ENCODE data around the gene TPTE2.
"Not testable (repeated sequence)": the region's sequence is repeated elsewhere in the genome, so short reads cannot be mapped to it uniquely, and the experiment has no call there.

Gene TPTE2
- 0.07 to 0.24 reads per million in 2 donors for total RNA-seq

DNA sequence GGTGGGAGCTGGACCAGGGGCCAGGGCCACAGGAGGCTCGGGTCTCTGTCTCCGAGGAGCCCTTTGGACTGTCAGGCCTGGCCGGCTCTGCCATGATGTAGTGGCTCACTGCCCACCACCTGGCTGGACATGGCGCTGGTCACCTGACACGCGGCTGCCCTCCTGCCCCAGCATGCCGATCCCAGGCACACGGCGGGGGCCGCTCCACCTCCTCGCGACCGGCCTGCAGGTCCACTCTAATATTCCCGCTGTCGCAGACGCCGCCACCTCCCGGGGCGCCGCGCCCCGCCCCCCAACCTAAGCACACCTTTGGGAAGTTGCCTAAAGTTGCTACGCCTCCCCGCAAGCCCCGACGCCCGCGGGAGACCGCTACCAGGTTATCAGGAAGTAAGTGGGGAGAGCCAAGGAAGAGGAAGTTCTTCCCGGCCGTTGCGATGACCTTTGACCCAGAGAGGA is at the start of gene TPTE2:
TSS of gene TPTE2 (minus strand) at position 406 of the 456 bp plus-strand sequence. CDS start 58,298 bp downstream, outside the sequence.
- DNase-seq = not testable (repeated sequence)

DNA sequence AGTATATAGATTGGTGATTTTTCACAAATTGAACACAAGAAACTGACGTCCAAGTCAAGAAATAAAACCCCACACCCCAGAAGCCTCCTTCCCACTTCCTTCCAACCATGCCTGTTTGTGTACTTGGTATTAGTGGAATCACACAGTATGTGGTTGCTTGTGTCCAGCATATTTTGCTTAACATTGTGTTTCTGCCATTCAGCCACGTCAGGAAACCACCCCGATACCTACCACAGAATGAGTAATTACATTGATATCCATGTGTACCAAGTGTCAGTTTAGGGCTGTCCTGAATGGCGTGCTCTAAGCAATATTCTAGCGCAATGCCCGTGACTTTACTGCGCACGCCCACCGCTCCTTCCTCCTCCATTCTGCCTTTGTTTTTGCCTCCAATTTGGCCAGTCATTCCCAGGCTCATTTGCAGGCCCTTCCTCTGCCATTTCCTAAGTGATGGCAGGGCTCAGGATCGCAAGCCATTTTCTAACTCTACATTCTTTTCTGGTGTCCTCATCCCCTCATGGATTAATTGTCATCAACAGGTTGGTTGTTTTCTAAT is 46.3 kb upstream of the TPTE2 start:
- DNase-seq = no peak

DNA sequence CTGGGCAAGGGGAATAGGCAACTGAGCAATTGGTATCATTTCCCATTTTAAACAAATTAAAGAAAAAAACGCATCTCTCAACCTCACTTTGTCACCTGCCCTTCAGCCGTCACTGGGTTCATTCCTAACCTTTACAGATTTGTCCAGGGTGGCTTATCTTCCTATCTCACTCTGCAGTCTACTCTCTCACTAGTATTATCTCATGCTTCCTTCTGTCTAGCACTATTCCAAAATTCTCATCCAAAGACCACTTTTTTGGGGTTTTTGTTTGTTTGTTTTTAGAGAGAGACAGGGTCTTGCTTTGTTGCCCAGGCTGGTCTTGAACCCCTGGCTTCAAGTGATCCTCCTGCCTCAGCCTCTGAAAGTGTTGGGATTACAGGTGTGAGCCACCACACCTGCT is 45.4 kb upstream of the TPTE2 start:
- DNase-seq = no peak

DNA sequence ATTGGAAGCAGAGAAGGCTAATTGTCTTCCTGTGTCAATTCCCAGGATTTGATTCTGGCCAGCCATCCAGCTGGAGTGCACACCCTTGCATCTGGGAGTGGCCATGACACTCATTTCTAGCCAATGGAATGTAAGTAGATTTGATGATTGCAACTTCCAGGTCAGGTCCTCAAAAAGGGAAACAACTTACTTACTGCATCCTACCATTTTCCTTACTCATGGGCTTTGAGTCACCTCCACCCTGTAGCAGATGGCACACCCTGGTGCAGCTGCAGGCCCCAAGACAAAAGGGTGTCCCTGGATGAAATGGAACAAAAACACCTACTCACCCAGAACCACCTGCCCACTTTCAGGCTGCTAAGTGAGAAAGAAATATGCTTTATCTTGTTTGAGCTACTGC is 44.8 kb upstream of the TPTE2 start:
- DNase-seq = no peak

DNA sequence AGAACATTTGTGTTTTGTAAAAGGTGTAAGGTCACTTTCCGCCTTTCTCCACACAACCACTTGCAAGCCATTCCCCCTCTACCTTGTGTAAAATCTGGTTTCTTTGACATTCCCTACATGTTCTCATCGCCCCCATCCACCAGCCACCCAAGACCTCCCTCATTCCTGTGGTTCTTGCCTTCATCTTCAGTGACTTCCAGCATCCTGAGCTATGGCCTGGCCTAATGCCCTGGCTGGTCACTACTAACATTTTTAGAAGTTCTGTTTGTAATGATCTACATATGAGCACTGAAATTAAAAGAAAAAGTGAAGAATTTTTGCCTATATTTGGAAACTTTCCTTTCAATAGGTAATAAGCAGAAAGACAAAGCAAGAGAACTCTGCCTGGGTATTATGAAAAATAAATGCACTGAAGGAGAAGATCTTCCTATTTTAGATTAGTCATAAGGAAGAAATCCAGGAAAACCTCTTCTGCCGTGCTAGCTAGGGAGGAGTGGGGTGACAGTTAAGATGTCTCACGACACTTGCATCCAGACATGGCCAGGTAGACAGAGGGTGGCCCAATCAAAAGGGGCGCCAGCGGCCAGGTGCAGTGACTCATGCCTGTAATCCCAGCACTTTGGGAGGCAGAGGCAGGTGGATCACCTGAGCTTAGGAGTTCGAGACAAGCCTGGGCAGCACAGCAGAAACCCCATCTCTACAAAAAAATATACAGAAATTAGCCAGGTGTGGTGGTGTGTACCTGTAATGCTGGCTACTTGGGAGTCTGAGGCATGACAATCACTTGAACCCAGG is 44.0 kb upstream of the TPTE2 start:
- DNase-seq = no peak

DNA sequence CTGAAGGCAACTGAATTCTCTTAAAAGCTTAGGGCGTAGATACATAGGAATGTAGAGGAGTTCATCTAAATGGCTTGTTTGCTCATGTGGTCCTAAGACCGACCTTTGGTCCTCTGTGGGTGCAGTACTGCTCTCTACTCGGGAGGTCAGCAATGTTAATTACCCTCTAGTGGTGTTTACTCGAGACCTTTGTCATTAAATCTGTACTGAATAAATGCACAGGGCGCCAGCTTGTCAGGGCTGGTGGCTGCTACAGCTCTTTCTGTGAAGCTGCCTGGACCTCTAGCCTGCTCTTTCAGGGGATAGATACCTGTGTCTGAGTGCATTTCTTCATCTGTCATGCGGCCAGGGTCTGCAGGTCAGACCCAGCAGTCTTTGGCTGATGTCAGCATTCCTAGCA is 43.0 kb upstream of the TPTE2 start:
- no peak for DNase-seq

DNA sequence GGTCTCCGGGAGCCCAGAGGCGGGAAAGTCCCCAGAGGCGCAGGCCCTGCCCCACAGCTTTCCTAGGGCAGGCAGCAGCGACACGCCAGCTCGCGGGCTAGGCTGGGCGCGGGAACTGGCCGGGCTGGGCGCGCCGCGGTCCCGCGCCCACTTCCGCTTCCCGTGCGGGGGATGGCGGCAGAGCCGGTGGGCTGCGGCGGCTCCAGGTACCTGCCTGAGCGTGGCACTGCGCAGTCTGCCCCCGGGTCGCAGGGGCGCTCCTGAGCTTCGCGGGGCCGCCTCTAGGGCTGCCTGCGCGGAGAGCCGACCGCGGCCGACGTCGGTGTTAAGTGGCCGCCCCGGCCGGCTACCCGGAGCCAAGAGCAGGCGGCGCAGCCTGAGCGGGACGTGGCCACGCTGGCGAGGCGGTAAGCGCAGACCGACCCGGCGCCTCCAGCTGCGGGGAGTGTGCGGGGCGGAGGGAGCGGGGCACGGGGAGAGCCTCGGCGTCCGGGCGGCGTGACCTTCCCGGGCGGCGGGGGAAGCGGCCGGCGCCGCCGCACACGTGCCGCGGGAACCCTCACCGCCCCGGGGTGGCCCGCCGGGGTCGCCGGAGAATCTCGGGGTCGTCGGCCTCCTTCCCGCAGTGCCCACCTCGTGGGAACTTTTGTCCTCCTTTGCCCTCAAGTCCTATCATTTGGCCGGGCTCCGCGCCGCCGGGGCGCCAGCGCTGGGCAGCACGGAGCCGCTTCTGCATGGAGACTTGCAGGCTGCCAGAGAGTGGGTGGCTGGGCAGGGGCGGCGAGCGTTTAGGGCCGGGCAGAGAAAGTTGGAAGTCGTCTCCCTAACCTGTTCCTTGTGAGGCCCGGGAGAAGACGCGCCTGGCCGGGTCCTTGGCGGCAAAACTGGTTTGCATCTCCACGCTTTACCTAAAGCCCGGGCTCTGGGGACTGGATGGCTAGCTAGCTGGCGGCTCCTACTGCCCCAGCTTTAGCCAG is 40.7 kb upstream of the TPTE2 start:
- peak; percentile 6 for DNase-seq

DNA sequence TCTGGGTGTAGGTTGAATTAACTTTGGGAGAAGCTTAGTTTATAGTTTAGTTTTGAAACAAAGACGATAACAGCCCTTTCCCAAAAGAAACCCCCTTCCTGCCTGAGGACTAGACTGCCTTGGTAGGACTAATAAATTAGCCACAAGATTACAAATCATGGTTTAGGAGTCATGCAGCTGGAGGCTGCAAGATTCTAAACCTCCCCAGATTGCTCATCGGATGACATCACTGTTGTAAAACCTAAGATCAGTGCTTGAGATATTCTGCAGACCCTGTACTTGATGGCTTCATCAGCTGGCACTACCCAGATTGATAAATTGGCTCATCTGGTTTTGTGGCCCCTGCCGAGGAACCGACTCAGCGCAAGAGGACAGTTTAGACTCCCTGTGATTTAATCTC is 36.2 kb upstream of the TPTE2 start:
- no peak for DNase-seq

DNA sequence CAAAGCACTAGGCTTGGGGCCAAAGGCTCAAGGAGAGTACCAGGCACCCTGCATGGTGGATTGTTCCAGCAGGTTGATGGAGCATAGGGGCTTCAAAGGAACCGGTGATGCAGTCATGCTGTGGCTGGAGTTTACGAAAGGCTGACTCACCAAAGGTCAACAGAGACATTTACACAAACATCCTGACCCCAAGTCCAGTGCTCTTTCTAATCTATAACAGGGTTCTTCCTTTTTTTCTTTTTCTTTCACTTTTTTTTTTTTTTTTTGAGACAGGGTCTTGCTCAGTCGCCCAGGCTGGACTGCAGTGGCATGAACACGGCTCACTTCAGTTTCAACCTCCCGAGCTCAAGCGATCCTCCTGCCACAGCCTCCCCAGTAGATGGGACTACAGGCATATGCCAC is 35.6 kb upstream of the TPTE2 start:
- no peak for DNase-seq

DNA sequence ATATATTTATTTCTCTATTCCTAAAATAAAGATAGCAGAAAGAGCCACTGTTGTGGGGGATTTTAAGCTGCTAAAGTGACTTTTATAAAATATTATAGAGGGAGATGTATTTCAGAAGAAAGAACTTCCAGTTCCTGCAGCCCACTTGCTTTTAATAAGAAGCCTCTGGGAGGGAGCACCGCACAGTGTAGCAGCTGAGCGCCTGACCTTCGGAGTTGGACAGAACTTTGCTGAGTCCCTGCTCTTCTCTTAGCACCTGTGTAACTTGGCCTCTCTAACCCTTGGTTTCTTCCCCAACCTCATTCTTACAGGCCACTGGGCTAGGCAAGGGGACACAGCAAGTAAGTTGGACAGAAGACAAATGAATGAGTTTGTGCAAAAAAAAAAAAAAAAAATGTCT is 34.8 kb upstream of the TPTE2 start:
- no peak for DNase-seq

DNA sequence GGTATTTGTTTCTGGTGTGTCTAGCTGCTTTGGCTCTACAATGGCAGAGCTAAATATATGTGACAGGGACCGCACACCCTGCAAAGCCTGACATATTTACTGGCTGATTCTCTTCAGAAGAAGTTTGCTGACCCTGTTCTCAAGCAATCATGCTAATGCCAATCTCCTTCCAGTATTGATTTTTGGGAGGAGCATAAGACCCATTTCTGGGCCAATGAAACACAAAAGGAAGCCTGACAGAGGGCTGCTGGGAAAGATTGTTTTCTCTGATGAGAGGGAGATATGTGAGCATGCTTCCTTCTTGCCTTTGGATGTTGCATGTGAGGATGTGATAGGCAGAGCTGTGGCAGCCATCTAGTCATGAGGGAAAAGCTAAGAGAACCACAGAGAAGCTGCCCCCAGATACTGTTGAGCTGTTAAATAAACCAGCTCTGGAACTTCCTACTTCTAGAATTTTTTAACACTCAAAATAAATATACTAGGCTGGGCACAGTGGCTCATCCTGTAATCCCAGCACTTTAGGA is 31.4 kb upstream of the TPTE2 start:
- no peak for DNase-seq

DNA sequence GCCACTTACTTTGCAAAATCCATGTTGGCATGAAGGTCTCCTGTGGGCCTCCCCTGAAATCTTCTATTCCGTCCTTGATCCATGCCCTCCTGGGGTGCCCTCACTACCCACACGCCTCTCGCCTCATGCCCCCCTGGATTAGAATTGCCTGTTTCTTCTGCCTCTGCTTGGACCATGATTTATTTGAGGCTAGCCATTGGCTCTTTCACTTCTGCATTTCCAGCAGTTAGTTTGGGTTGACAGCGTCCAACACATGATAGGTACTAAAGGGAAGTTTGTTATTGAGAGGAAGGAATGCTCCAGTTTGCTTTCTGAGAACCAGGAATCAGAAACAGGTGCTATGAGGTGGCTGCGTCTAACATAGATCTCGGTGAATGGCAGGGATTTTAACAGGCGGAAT is 30.5 kb upstream of the TPTE2 start:
- no peak for DNase-seq

DNA sequence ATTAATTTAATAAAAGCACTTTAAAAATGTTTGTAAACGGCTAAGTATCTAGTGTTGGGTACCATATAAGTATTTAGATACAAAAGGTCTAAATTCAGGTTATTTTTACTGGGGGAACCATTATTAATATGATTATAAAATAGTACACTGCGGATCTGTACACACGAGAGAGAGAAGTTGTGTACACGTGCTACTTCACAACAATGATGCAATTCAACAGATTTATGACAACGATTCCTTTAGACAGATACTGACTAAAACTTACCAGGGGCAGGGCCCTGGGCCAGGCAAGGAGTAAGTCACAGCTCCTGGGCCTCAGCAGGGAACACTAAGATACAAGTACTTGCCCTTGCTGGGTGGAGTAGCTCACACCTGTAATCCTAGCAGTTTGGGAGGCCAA is 29.1 kb upstream of the TPTE2 start:
- DNase-seq = no peak

DNA sequence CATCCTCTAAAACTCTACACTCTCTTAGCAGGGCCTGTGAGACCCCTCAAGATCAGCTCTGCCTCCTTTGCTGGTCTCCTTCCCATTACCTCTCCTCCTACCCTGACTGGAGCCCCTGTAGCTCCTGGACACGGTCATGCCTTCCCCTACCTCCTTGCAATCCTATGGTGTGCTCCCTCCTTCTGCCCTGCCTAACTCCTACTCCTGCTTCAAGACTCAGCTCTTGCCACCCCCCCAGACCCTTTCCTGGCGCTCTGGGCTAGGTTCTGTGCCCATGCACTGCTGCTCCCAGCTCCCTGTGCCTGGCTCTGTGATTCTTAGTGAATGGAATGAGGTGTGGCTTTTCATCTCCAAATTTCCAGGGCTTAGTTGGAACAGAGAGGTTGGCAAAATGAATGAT is 28.0 kb upstream of the TPTE2 start:
- no peak for DNase-seq

DNA sequence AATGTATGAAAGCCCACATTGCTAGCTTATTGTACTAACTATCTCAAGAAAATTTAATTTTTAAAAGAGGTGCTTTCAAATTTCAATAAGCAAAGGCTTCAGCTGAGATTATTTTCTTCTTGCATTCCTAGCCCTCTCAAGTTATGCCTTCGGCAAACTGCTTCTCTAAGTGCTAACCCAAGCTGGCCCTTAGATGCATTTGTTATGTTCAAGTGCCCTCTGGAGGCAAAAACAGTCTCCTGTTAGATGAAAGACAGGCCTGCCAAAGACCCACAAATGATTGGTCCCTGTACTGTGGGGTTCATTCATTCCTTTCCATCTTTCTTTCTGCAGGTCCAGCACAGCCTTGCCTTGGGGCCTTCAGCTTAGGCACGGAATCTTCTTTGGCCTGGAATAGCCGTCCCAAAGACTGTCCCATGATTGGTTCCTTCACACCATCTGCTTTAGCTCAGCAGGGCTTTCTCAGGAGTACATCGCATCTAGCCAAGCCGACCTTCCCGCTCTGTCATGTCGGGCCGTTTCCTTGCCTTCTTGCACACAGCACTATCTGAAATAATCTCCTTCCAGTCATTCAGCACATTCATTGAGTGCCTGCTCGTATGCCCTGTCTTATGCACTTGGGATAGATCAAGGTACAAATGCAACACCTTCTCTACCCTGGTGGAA is 26.4 kb upstream of the TPTE2 start:
- DNase-seq = no peak

DNA sequence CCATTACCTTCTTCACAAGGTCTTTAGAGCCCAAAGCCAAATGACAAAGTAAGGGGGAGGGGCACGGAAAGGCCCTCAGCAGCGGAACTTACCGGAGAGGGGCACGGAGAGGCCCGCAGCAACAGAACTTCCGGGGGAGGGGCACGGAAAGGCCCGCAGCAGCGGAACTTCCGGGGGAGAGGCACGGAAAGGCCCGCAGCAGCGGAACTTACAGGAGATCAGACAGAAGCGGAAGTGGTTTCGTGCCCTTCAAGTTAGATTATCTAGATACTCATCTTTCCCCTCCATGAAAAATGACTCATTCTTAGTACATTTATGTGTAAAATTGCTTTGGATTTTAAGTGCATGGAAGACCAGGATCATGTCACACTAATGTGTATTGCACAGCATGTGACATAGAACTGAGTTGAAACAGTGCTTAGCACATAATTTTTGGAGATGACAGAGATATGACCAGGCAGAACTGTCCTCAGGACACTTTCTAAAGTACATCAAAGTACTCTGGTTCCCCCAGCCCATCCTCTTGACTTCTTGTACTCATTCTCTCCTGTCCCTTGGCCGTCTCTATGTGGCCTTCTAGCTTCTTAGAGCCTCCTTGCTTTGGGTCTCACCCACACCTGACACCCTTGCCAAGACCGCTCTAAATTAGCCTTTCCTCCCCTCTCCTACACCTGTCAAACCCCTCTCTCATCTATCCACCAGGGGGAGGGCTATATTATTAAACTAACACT is 25.7 kb upstream of the TPTE2 start:
- DNase-seq = peak; percentile 56

DNA sequence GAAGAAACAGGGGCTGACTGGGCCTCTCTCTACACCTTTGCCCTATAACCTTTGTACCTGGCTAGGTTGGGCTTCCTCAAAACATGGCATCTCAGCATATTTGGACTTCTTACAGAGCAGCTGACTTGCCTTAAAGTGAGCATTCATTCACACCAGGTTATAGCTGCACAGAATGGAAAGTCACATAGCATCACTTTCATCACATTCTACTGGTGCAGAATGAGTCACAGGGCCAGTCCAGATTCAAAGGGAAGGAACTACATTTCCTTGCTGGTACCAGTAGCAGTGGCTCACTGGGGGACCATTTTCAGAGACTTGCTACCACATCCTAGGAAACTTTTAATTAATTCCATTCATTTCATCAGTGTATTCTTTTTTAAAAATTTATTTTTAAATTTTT is 20.3 kb upstream of the TPTE2 start:
- no peak for DNase-seq

DNA sequence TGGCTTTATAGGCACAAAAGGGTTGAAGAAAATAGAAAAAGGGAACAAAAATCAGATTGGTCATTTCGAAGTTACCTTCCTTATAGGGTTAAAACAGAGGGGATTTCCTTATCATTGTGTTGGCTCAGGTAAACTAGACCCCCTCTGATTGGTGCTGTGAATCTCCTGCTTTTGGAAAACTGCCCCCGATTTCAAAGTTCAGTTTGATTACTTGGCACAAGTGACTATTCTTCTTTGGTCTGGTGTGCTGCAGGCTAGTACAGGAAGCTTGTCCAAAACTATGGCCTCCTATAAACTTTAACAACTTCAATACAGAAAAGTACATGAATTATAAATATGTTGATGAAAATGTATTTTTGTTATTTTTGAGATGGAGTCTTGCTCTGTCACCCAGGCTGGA is 13.9 kb upstream of the TPTE2 start:
- DNase-seq = no peak

DNA sequence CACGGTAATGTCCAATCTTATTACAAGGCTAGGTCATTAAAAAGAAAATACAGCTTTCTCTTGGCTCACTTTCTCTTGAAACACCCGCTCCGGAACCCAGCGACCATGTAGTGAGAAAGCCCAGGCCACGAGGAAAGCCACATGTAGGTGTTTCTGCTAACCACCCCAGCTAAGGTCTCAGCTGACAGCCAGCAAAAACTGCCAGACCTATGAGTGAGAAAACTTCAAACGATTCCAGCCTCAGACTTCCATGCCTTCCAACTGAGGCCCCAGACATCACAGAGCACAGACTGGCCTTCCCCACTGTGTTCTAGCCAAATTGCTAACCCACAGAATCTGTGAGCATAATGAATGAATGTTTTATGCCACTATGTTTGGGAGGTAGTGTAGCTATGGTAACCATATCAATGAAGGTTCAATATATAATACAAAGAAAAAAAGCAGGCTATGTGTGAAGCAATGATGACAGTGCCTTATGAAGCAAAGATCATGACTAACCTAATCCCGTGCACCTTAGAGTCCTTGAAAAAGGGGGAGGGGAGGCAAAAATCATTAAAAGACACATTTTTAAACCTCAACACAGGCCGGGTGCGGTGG is 11.9 kb upstream of the TPTE2 start:
- DNase-seq = no peak

DNA sequence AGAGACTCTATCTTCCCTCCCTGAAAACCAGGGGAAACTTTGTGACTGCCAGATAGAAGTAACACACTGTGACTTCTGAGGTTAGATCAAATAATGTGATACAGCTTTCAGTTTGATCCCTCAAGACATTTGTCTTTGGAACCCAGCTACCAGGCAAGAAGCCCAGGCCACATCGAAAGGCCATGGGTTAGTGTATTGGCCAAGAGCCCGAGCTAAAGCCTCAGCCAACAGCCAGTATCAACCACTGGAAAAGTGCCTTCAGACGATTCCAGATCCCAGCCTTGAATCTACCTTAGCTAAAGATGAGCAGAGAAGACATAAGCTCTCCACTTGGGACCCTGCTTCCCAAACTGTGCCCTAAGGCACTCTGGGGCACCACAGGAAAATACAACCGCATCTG is 10.9 kb upstream of the TPTE2 start:
- no peak for DNase-seq

DNA sequence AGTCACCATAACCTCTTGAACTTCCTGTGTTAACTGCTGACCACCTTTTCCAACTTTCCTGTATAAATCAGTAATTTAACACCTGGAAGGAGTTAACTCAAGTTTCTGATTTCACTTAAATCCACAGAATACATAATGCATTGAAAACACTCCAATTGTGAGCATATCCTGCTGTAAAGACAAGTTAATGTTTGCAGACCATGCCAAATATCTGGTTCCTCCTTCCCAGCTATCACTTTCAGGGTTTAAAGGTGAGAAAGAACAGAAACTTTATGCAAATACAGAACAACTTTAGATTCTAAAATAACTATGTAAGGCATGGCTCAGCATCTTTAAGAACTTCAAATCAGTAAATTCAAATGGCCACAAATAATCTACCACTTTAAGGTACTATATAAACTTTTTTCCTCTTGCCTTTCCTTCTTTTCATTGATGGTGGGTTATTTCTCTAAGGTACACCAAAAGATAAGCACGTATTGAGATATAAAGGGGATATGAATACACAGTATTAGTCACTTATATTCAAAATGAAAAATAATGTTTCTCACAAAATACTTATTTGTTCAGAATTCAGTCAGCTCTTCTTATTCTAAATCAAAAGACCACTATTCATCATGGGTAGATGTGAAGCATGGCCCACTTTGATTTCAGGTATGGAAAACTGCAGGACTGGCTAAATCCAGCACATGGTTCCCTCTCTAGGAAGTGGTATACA is 6.6 kb upstream of the TPTE2 start:
- no peak for DNase-seq
